Stimulated activated naive CD4-positive, alpha-beta T cell treated with Interleukin-2 at 50 U/mL for 16 hours (primary cell): ENCODE measurements around the gene P3H2.

ENCODE experiments used
- DNase-seq: peaks from one replicate; lab custom pipeline; 2025; lab: John Stamatoyannopoulos, UW

The P3H2 gene

GRCh38 chr3:189945935-189946709 lies 174.6 kb downstream of the P3H2 start:
- DNase-seq, result no peak

- DNase-seq, result no peak
These were observed 176.2 kb downstream of the P3H2 start for GRCh38 chr3:189944285-189945145.

- DNase-seq, result no peak
These were observed 177.7 kb downstream of the P3H2 start for GRCh38 chr3:189942948-189943347.

GRCh38 chr3:189941679-189942078 lies 179.0 kb downstream of the P3H2 start:
- no peak for DNase-seq

GRCh38 chr3:189941125-189941524 lies 179.6 kb downstream of the P3H2 start:
- no peak for DNase-seq

- no peak for DNase-seq
These were observed 183.2 kb downstream of the P3H2 start for GRCh38 chr3:189937302-189938127.

GRCh38 chr3:189936201-189936945 lies 184.3 kb downstream of the P3H2 start:
- DNase-seq, result no peak

- no peak for DNase-seq
These were observed 192.5 kb downstream of the P3H2 start for GRCh38 chr3:189927975-189928895.

- no peak for DNase-seq
These were observed 198.9 kb downstream of the P3H2 start for GRCh38 chr3:189921770-189922169.

- no peak for DNase-seq
These were observed 205.9 kb downstream of the P3H2 start for GRCh38 chr3:189914799-189915198.

- DNase-seq, result no peak
These were observed 209.7 kb downstream of the P3H2 start for GRCh38 chr3:189911001-189911400.

- no peak for DNase-seq
These were observed 211.1 kb downstream of the P3H2 start for GRCh38 chr3:189909573-189909972.

GRCh38 chr3:189909139-189909538 lies 211.6 kb downstream of the P3H2 start:
- DNase-seq, result no peak

GRCh38 chr3:189908646-189909045 lies 212.1 kb downstream of the P3H2 start:
- DNase-seq, result no peak

GRCh38 chr3:189907803-189908202 lies 212.9 kb downstream of the P3H2 start:
- no peak for DNase-seq
